ENCODE data around the gene TEX261.

- TF ChIP-seq CTCF (conservative IDR thresholded peaks at IDR 0.05 in 1 of 2, IDR thresholded peaks at IDR 0.05 in 1 of 2; ENCODE audit: extremely low read depth in 1 of 2, insufficient read depth in 1 of 2, low read depth in 1 of 2, low read length in 2 of 2) (no peak), EZH2 (IDR thresholded peaks at IDR 0.05; ENCODE audit: borderline replicate concordance, low read length) (no peak)
These were observed 20.1 kb downstream of the TEX261 start for GRCh38 chr2:70974592-70974991.
